Karpas-422 (cell line): ENCODE data around the gene GPRIN2. TPM values are rescaled to one million over a fixed set of nuclear protein-coding genes. Genes with fewer than 3 reads are reported as not detected.

Experiments used
- DNase-seq: peaks from one replicate; pipeline ENCODE4 v3.0.0-alpha.2; 2015
- H2AFZ ChIP-seq: fragments of 200-600 bp; sonication (generic); 2 replicates; pipeline ENCODE4 v1.6.1; 2014; ENCODE audit warnings: antibody characterized with exemption, low read length, mixed read lengths
- H3K27ac ChIP-seq: fragments of 200-600 bp; sonication (generic); 2 replicates; pipeline ENCODE4 v1.5.1; 2014; ENCODE audit warnings: mild to moderate bottlenecking, low read length, moderate library complexity
- H3K27me3 ChIP-seq: fragments of 200-600 bp; sonication (generic); 2 replicates; pipeline ENCODE4 v1.6.1; 2014; ENCODE audit warnings: low read length, mixed read lengths
- H3K36me3 ChIP-seq: fragments of 200-600 bp; sonication (generic); 2 replicates; pipeline ENCODE4 v1.6.1; 2014; ENCODE audit warnings: low read length, mixed read lengths; ENCODE audit not compliant: insufficient read depth
- H3K4me1 ChIP-seq: fragments of 200-600 bp; sonication (generic); 2 replicates; pipeline ENCODE4 v1.6.1; 2014; ENCODE audit warnings: mild to moderate bottlenecking, low read length, mixed read lengths
- H3K4me2 ChIP-seq: fragments of 200-600 bp; sonication (generic); 2 replicates; pipeline ENCODE4 v1.6.1; 2014; ENCODE audit warnings: low read length, low read depth, mild to moderate bottlenecking; ENCODE audit not compliant: poor library complexity, severe bottlenecking
- H3K4me3 ChIP-seq: fragments of 200-600 bp; sonication (generic); 2 replicates; pipeline ENCODE4 v1.5.1; 2014; ENCODE audit warnings: mild to moderate bottlenecking, antibody characterized with exemption, low read length, mixed read lengths
- H3K79me2 ChIP-seq: fragments of 200-600 bp; sonication (generic); 2 replicates; pipeline ENCODE4 v1.6.1; 2014; ENCODE audit warnings: mild to moderate bottlenecking, low read length, mixed read lengths
- H3K9ac ChIP-seq: fragments of 200-600 bp; sonication (generic); 2 replicates; pipeline ENCODE4 v1.6.0; 2014; ENCODE audit warnings: low read length
- H3K9me2 ChIP-seq: fragments of 200-600 bp; sonication (generic), shearing (Covaris generic); replicated peaks from 2 replicates; pipeline ENCODE4 v1.6.0; 2014; ENCODE audit warnings: mild to moderate bottlenecking, low read length, moderate library complexity; ENCODE audit not compliant: insufficient read depth
- H3K9me3 ChIP-seq: fragments of 300-700, 200-600 bp; sonication (generic); 2 replicates; pipeline ENCODE4 v1.6.1; 2014; ENCODE audit warnings: low read length, mixed read lengths
- H4K20me1 ChIP-seq: fragments of 200-600 bp; sonication (generic); 2 replicates; pipeline ENCODE4 v1.6.1; 2014; ENCODE audit warnings: mild to moderate bottlenecking, antibody characterized with exemption, low read length, low read depth; ENCODE audit not compliant: insufficient read depth
- total RNA-seq: library from RNA; depleted of rRNA; stranded (reverse); fragments of >200 nt; shearing (Covaris generic); gene quantifications from 2 replicates; pipeline ENCODE4 v1.2.3, GENCODE V29; 2014; ENCODE audit warnings: low replicate concordance

GPRIN2 gene
- total RNA-seq, 1 experiment from 2014 or later, result not detected

DNA sequence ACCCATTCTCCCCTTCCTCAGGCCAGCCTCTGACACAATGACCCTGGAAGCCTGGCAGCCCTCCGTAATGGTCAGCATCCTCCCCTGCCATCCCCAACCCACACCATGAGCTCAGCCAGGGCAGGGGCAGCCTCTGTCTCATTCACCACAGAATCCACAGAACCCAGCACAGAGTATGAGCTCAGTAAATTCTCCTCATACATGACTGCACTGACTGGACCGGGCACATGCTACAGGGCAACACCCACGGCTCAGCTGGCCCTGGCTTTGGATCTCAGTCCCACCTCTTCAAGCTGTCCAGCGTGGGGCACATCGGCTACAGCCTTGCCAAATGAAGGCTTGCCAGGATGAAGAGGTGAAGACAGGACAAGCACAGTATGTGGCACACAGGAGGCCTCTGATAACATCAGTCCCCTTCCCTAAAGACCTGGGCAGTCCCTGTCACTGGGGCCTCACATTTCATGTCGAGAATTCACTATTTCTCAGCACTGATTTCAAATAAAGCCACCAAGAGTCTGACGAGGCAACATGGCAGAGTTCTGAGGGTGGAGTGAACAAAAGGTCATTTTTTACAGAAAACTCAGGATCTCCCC, 7.9 kb downstream of the GPRIN2 start:
- Histone ChIP-seq H3K4me2 (no peak overlapping the region), H3K4me3 (no peak overlapping the region), H3K27ac (no peak overlapping the region), H3K36me3 (no peaks in the 10 kb centered on the region), H3K9me3 (no peaks in the 10 kb centered on the region), H3K9me2 (no peaks in the 10 kb centered on the region), H4K20me1 (no peaks in the 10 kb centered on the region), H3K79me2 (no peaks in the 10 kb centered on the region), H3K27me3 (no peaks in the 10 kb centered on the region), H3K9ac (no peak overlapping the region), H2AFZ (no peak overlapping the region), H3K4me1 (no peaks in the 10 kb centered on the region)
- DNase-seq, result no peak

DNA sequence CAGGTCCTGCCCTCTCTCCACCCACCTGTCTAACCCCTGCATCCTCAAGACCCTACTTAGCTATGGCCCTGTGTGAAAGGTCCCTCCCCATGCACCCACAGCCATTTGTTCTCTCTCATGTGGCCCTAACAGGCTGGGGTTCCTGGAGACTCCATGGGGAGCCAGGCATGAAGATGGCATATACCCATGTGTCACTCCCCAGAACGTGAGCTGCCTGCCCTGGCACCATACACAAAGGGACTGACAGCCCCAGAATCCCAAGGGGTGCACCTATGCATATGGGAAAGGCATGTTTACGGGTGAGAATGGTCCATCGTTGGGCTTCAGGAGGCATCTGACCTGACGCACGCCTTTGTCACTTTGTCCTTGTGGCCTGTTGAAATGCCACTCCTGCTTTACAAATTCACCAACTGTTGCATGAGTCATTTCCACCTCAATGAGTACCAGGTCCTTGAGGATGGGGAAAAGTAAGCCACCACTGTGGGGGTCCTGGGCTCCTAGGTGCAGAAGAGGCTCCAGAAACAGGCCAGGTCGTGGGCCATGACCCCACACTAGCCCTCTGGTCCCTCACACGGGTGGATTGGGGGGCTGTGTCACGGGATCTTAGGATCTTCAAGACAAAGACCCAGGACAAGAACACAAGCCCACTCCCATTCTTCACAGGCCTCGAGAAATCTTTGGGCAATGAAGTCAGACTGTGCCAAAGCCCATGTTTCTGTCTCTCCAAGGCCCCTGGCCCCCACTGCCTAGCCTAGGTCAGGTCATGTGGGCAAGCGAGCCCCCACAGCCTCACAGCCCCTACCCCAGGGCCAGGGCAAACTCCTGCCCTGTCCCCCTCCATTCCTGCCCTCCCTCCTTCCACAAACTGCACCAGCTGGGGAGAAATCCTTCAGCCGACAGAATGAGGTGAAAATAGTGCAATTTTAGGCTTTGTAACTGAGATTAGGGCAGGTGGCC, 8.6 kb downstream of the GPRIN2 start:
- Histone ChIP-seq H3K9me2 (no peaks in the 10 kb centered on the region), H3K36me3 (no peaks in the 10 kb centered on the region), H2AFZ (no peak overlapping the region), H3K27ac (no peak overlapping the region), H3K9me3 (no peaks in the 10 kb centered on the region), H4K20me1 (no peaks in the 10 kb centered on the region), H3K9ac (no peak overlapping the region), H3K27me3 (no peaks in the 10 kb centered on the region), H3K4me2 (no peak overlapping the region), H3K79me2 (no peaks in the 10 kb centered on the region), H3K4me1 (no peaks in the 10 kb centered on the region), H3K4me3 (no peak overlapping the region)
- DNase-seq, result no peak

DNA sequence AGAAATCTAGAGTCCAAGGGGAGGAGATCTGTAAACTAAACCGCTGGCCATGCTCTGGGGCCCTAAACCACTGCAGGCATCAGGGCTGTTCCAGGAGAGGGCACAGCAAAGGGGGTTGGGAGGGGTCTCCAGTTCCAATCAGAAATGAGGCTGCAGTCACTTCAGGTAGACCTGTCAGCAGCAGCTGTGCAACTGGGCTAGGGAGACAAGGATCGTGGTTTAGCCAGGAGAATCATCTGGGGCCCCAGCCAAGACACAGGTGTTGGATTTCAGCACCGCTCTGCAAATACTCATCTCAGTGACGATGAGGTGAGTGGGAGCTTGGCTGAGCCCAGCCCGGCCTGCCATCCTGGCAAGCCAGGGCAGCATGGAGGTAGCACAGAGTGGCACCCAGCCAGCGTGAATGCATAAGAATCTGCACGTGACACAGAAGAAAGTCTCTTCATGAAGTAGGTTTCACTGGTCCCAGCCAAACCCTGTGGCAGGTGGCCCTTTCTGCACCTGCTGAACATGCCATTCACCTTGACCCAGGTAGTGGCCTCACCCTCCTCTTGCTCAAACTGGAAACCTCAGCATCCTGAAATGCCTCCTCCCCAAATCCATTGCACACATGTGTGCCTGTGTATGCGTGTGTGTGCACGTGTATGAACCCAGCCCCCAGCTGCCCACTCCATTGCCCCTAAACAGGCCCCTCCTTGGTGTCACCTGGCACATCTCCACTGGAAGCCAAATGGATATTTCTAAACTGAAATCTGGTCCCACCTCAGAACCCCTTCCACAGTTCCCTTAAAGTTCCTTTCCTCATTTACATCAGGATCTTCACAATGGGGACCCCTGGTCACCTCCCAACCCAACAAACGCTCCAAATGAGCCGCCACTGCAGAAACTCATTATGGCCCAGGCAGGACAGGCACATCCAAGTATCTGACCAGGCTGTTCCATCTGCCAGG, 9.6 kb downstream of the GPRIN2 start:
- H3K79me2 ChIP-seq, result no peaks in the 10 kb centered on the region
- H3K36me3 ChIP-seq, result no peaks in the 10 kb centered on the region
- no peak overlapping the region for H3K4me2 ChIP-seq
- no peaks in the 10 kb centered on the region for H3K9me3 ChIP-seq
- no peak for DNase-seq
- H3K9ac ChIP-seq, result no peak overlapping the region
- no peak overlapping the region for H2AFZ ChIP-seq
- H3K27ac ChIP-seq, result no peak overlapping the region
- H4K20me1 ChIP-seq, result no peaks in the 10 kb centered on the region
- no peaks in the 10 kb centered on the region for H3K9me2 ChIP-seq
- H3K4me3 ChIP-seq, result no peak overlapping the region
- H3K27me3 ChIP-seq, result no peaks in the 10 kb centered on the region
- no peaks in the 10 kb centered on the region for H3K4me1 ChIP-seq

DNA sequence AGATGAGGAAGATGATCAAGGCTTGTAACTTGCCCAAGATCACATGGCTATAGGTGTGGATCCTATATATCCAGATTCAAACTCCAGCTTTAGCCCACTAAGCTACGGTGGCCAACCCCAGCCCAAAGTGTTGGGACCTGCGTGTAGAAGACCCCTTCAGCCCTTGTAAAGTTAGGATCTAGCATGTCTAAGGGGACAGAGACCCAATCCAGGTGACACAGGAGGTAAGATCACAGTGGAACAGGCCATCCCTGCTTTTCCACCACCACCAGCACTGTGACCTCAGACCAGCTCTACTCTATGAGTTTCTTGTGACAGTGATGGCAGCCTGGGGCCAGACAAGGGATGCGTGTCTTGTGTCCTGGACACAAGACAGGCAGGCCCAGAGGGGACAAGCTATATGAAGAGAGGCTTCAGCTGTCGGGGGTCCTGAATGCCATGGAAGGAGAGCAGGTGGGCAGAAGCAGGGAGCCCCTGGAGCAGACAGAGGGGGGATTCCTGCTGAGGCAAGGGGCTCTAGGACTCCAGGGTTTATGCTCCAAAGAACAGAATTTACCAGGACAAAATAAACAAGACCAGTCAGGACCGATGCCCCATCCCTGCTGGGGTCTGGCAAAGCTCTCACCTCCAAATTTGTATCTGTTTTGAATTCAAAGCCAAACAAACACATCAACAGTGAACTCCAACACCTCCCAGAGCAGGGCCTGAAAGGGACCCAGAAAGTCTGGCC, 10.4 kb downstream of the GPRIN2 start:
- H3K4me3 ChIP-seq, result no peak overlapping the region
- no peaks in the 10 kb centered on the region for H3K4me1 ChIP-seq
- H3K79me2 ChIP-seq, result no peaks in the 10 kb centered on the region
- H4K20me1 ChIP-seq, result no peaks in the 10 kb centered on the region
- no peak overlapping the region for H3K27ac ChIP-seq
- H3K4me2 ChIP-seq, result no peak overlapping the region
- no peaks in the 10 kb centered on the region for H3K9me2 ChIP-seq
- H3K36me3 ChIP-seq, result no peaks in the 10 kb centered on the region
- no peaks in the 10 kb centered on the region for H3K27me3 ChIP-seq
- no peak overlapping the region for H2AFZ ChIP-seq
- DNase-seq, result no peak
- no peaks in the 10 kb centered on the region for H3K9me3 ChIP-seq
- no peak overlapping the region for H3K9ac ChIP-seq

DNA sequence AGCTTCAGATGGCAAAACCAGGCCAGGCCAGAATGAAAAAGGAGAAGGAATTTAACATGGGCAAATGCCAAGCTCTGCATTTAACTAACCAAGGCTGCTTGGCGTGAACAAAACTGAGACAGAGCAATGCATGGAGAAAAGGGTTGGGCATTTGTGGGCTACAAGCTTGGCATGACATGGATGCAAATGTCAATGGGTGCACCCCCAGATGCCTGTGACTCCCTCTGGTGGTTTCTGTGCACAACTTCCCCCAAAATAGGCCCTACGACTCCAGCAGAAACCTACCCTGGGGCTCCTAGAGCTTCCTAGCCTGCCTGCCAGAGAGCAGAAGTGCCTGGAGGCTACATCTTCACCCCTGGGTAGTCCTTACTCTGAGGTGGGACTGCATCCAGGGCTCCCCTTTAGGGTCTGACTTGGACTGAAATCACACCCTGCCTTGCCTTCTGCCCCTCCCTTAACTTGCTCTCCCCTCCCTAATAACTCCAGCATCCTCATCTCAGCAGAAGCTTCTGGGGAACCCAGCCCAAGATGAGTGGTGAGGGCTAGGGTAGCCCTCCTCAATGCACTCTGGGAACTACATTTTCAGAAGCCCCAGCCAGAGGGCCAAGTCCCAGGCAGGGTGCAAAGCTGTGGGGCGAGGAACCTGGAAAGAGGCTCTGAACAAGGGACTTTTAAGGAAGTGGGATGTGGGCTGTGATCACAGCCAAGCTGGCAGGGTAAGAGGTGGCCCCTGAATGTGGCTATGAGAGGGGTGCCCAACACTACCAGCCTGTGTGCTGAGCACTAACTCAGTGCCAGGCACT, 11.3 kb downstream of the GPRIN2 start:
- H3K27me3 ChIP-seq, result no peaks in the 10 kb centered on the region
- DNase-seq, result peak; percentile 83
- H3K27ac ChIP-seq, result no peak overlapping the region
- H4K20me1 ChIP-seq, result no peaks in the 10 kb centered on the region
- no peaks in the 10 kb centered on the region for H3K36me3 ChIP-seq
- no peaks in the 10 kb centered on the region for H3K9me2 ChIP-seq
- H3K9ac ChIP-seq, result no peak overlapping the region
- H3K79me2 ChIP-seq, result no peaks in the 10 kb centered on the region
- H3K4me1 ChIP-seq, result no peaks in the 10 kb centered on the region
- no peak overlapping the region for H3K4me2 ChIP-seq
- no peak overlapping the region for H2AFZ ChIP-seq
- H3K9me3 ChIP-seq, result no peaks in the 10 kb centered on the region
- H3K4me3 ChIP-seq, result no peak overlapping the region

DNA sequence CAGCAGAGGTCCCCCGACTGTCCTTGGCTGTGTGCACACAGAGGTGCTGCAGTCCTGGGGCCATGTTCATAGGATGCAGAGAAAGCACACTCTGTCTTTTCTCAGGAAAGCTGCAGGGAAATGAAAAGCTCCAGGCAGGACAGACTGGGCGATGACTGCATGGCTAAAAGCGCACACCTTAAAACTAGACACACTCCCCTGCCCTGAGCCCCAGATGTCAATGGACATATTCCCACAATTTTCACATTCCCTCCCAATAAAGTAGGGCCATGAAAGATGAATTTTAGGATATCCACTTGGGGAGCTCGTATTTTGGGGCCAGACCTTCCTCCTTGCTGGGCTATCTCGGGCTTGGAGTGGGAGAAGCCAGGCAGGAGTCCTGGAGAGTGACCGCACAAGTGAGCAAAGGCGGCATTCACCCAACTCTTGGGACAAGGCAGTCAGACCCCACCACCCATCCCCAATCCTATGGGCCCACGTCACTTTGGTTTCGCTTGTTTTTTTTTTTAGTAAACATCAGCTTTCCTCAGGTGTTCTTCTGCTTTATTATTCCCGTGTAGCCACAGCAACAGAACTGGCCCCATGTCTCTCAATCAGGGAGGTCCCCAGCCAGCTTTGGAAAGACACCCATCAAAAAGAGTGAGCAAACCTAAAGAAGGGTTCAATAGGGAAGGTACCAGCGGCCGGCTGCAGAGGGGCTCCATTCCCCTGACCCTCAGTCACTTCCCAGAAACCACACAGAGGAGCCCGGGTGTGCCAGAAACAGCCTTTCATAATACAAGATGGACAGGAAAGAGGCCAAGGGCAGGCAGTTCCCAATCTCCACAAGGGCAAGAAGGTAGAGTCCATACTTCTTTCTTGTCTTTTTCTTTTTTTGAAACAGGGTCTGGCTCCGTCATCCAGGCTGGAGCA, 12.7 kb downstream of the GPRIN2 start:
- Histone ChIP-seq H3K27ac (no peak overlapping the region), H3K27me3 (no peaks in the 10 kb centered on the region), H3K9me2 (no peaks in the 10 kb centered on the region), H2AFZ (no peak overlapping the region), H4K20me1 (no peaks in the 10 kb centered on the region), H3K4me2 (no peak overlapping the region), H3K79me2 (no peaks in the 10 kb centered on the region), H3K4me1 (no peaks in the 10 kb centered on the region), H3K9ac (no peak overlapping the region), H3K4me3 (no peak overlapping the region), H3K9me3 (no peaks in the 10 kb centered on the region), H3K36me3 (no peaks in the 10 kb centered on the region)
- no peak for DNase-seq
